GM23338 (cell line): ENCODE measurements around the gene PPDPF.

Experiments
- CTCF ChIP-seq, 2 experiments: fragments of 200-600 bp in 1 of 2; sonication (generic) in 1 of 2; conservative IDR thresholded peaks; 2 replicates each; pipeline versions ENCODE4 v1.5.1 to v1.6.1; 2016 to 2017; ENCODE audit warnings: antibody characterized with exemption in 2 of 2, low read depth in 2 of 2, mild to moderate bottlenecking in 2 of 2, moderate library complexity in 1 of 2
- EZH2 ChIP-seq: fragments of 200-600 bp; sonication (generic); IDR thresholded peaks from one replicate; pipeline ENCODE4 v1.8.0; 2017; ENCODE audit warnings: antibody characterized with exemption, mild to moderate bottlenecking, low read depth; ENCODE audit not compliant: unreplicated experiment
- EZH2phosphoT487 ChIP-seq: fragments of 200-600 bp; sonication (generic); IDR thresholded peaks from one replicate; pipeline ENCODE4 v1.8.1; 2018; ENCODE audit warnings: antibody characterized with exemption; ENCODE audit not compliant: unreplicated experiment
- POLR2AphosphoS5 ChIP-seq: IDR thresholded peaks from 2 replicates; pipeline ENCODE4 v1.6.1; 2016; ENCODE audit warnings: antibody characterized with exemption, low read depth
- REST ChIP-seq: IDR thresholded peaks from one replicate; pipeline ENCODE4 v1.6.1; 2018; ENCODE audit warnings: antibody characterized with exemption; ENCODE audit not compliant: unreplicated experiment

GRCh38 chr20:63556873-63557478, 36.4 kb downstream of the PPDPF start:
- TF ChIP-seq CTCF (conservative IDR thresholded peaks at IDR 0.05; ENCODE audit: low read depth in 2 of 2) (no peak), POLR2AphosphoS5 (no peak), EZH2phosphoT487 (no peak), EZH2 (no peak), REST (no peak)
